PC-3 (cell line): ENCODE results near the gene PTPN3. TPM values are rescaled to one million over a fixed set of nuclear protein-coding genes. Genes with fewer than 3 reads are reported as not detected.

Experiments used
- ATAC-seq: fragments of 200-7000 bp; cut with Tn5 transposase; 2 replicates; pipeline ENCODE4 v1.9.1; 2020; ENCODE audit warnings: mild to moderate bottlenecking, moderate library complexity
- BruUV-seq: library from RNA; stranded (reverse); fragments of 400-500 nt; replicated peaks from 2 replicates; lab custom pipeline; 2021; lab: Mats Ljungman, UMichigan
- CTCF ChIA-PET: fragments of 300-600 bp; sonication (Branson Sonifier 250); formaldehyde crosslinking; loops from one replicate; lab custom pipeline; 2022; ENCODE audit warnings: antibody characterized with exemption; lab: Charles Lee
- POLR2A ChIA-PET: fragments of 300-600 bp; sonication (Branson Sonifier 250); formaldehyde crosslinking; loops from one replicate; lab custom pipeline; 2022; ENCODE audit warnings: antibody characterized with exemption; ENCODE audit not compliant: unreplicated experiment; lab: Charles Lee
- DNase-seq: peaks from one replicate; pipeline ENCODE4 v3.0.0-alpha.2; 2015
- H2AFZ ChIP-seq: fragments of 300-600 bp; sonication (generic); 2 replicates; pipeline ENCODE4 v1.6.0; 2016; ENCODE audit warnings: antibody characterized with exemption, low read length
- H3F3A ChIP-seq: fragments of 300-600 bp; sonication (generic); one replicate; pipeline ENCODE4 v1.6.0; 2017; ENCODE audit warnings: antibody characterized with exemption, low read length, control low read depth, mild to moderate bottlenecking; ENCODE audit not compliant: unreplicated experiment
- H3K27ac ChIP-seq: fragments of 300-600 bp; sonication (generic); 2 replicates; pipeline ENCODE4 v1.5.1; 2016; ENCODE audit warnings: mild to moderate bottlenecking, low read length
- H3K27me3 ChIP-seq: fragments of 300-600 bp; sonication (generic); 2 replicates; pipeline ENCODE4 v1.6.1; 2016; ENCODE audit warnings: low read length, mixed read lengths
- H3K36me3 ChIP-seq: fragments of 300-600 bp; sonication (generic); 2 replicates; pipeline ENCODE4 v1.6.1; 2016; ENCODE audit warnings: low read depth, mixed run types, low read length, mixed read lengths
- H3K4me1 ChIP-seq: fragments of 300-600 bp; sonication (generic); 2 replicates; pipeline ENCODE4 v1.5.1; 2016; ENCODE audit warnings: low read length; ENCODE audit not compliant: insufficient read depth
- H3K4me2 ChIP-seq: fragments of 300-600 bp; sonication (generic); 2 replicates; pipeline ENCODE4 v1.6.0; 2016; ENCODE audit warnings: low read length
- H3K4me3 ChIP-seq: fragments of 300-600 bp; sonication (generic); 2 replicates; pipeline ENCODE4 v1.5.1; 2016; ENCODE audit warnings: mild to moderate bottlenecking, low read length, mixed read lengths
- H3K79me2 ChIP-seq: fragments of 300-600 bp; sonication (generic); 2 replicates; pipeline ENCODE4 v1.6.1; 2017; ENCODE audit warnings: low read length, mixed read lengths
- H3K9ac ChIP-seq: fragments of 300-600 bp; sonication (generic); 2 replicates; pipeline ENCODE4 v1.6.0; 2016; ENCODE audit warnings: mild to moderate bottlenecking, low read length
- H3K9me2 ChIP-seq: fragments of 300-600 bp; sonication (generic); replicated peaks from 2 replicates; pipeline ENCODE4 v1.6.1; 2016; ENCODE audit warnings: mixed run types, low read length, mixed read lengths
- H3K9me3 ChIP-seq: fragments of 300-600 bp; sonication (generic); 2 replicates; pipeline ENCODE4 v1.6.1; 2016; ENCODE audit warnings: low read length, mixed read lengths
- H4K20me1 ChIP-seq: fragments of 300-600 bp; sonication (generic); 2 replicates; pipeline ENCODE4 v1.6.1; 2016; ENCODE audit warnings: low read length, mixed read lengths
- CTCF ChIP-seq: fragments of 300-600 bp; sonication (generic); conservative IDR thresholded peaks from 2 replicates; pipeline ENCODE4 v1.5.1; 2017; ENCODE audit warnings: antibody characterized with exemption, low read depth, mild to moderate bottlenecking, low read length
- EZH2 ChIP-seq: fragments of 300-600 bp; sonication (generic); IDR thresholded peaks from one replicate; pipeline ENCODE4 v1.6.1; 2017; ENCODE audit warnings: antibody characterized with exemption, mild to moderate bottlenecking, low read length; ENCODE audit not compliant: unreplicated experiment
- EZH2phosphoT487 ChIP-seq: fragments of 300-600 bp; sonication (generic); IDR thresholded peaks from 2 replicates; pipeline ENCODE4 v1.6.1; 2018; ENCODE audit warnings: mild to moderate bottlenecking, antibody characterized with exemption, low read length, borderline replicate concordance
- intact Hi-C: fragments of 100-400 bp; cut with micrococcal nuclease; formaldehyde crosslinking; loops from 2 replicates; pipeline ENCODE4 v1.9.0; 2023
- total RNA-seq: library from RNA; depleted of rRNA; stranded (reverse); fragments of >200 nt; gene quantifications from 2 replicates; pipeline ENCODE4 v1.2.3, GENCODE V29; 2014

PTPN3 gene
- total RNA-seq, 1 experiment from 2014 or later = 8.4 TPM

- H3F3A ChIP-seq = no peaks in the 10 kb centered on the region
- BruUV-seq = no TSS peak
- H3K36me3 ChIP-seq = no peaks in the 10 kb centered on the region
- no peaks in the 10 kb centered on the region for H3K9me3 ChIP-seq
- H3K9me2 ChIP-seq = no peaks in the 10 kb centered on the region
- DNase-seq (no peak), ATAC-seq (no peak)
- no peak overlapping the region for H2AFZ ChIP-seq
- H3K27me3 ChIP-seq = no peaks in the 10 kb centered on the region
- no peak overlapping the region for H3K27ac ChIP-seq
- TF ChIP-seq EZH2 = no peak
- TF ChIP-seq EZH2phosphoT487 = no peak
- TF ChIP-seq CTCF = no peak
- CTCF ChIA-PET = no interaction called here
- intact Hi-C loops = no loop called here
- no peaks in the 10 kb centered on the region for H3K4me1 ChIP-seq
- no peak overlapping the region for H3K4me2 ChIP-seq
- POLR2A ChIA-PET = no interaction called here
- H3K4me3 ChIP-seq = no peak overlapping the region
- no peaks in the 10 kb centered on the region for H4K20me1 ChIP-seq
- H3K79me2 ChIP-seq = no peaks in the 10 kb centered on the region
- H3K9ac ChIP-seq = no peak overlapping the region
These were observed 24.0 kb upstream of the PTPN3 start for GRCh38 chr9:109522106-109522505.

- no peaks in the 10 kb centered on the region for H3K9me2 ChIP-seq
- H3K4me3 ChIP-seq = no peak overlapping the region
- POLR2A ChIA-PET = no interaction called here
- no peaks in the 10 kb centered on the region for H3F3A ChIP-seq
- peak; percentile 96 for ATAC-seq
- no TSS peak for BruUV-seq
- H2AFZ ChIP-seq = no peak overlapping the region; the same call in 1 of the 2 replicates
- no peaks in the 10 kb centered on the region for H3K4me1 ChIP-seq
- no peak overlapping the region for H3K27ac ChIP-seq
- H3K9ac ChIP-seq = no peak overlapping the region
- DNase-seq = peak; percentile 87
- H3K36me3 ChIP-seq = no peaks in the 10 kb centered on the region
- no peaks in the 10 kb centered on the region for H3K27me3 ChIP-seq
- CTCF ChIA-PET = no interaction called here
- H3K4me2 ChIP-seq = no peak overlapping the region
- TF ChIP-seq EZH2phosphoT487 = no peak
- TF ChIP-seq EZH2 = no peak
- peak; percentile 83 for TF ChIP-seq CTCF
- no peaks in the 10 kb centered on the region for H3K79me2 ChIP-seq
- no peaks in the 10 kb centered on the region for H4K20me1 ChIP-seq
- intact Hi-C loops = loop anchor here (1.0 to 2.0 kb wide), 3 partner anchors 44 to 80 kb away; no protein-coding TSS in a partner anchor
- no peaks in the 10 kb centered on the region for H3K9me3 ChIP-seq
These were observed 22.5 kb upstream of the PTPN3 start for GRCh38 chr9:109520475-109521132.

GRCh38 chr9:109519366-109519765 lies 21.3 kb upstream of the PTPN3 start:
- ATAC-seq = no peak
- no TSS peak for BruUV-seq
- Histone ChIP-seq H3K9me3 (no peaks in the 10 kb centered on the region), H3F3A (no peaks in the 10 kb centered on the region), H4K20me1 (no peaks in the 10 kb centered on the region), H3K4me2 (no peak overlapping the region), H3K27me3 (no peaks in the 10 kb centered on the region), H2AFZ (no peak overlapping the region), H3K79me2 (no peaks in the 10 kb centered on the region), H3K36me3 (no peaks in the 10 kb centered on the region), H3K9ac (no peak overlapping the region), H3K27ac (no peak overlapping the region), H3K9me2 (no peaks in the 10 kb centered on the region), H3K4me3 (no peak overlapping the region), H3K4me1 (no peaks in the 10 kb centered on the region)
- TF ChIP-seq EZH2phosphoT487 (no peak), CTCF (no peak), EZH2 (no peak)
- intact Hi-C loops = no loop called here
- DNase-seq = no peak
- POLR2A ChIA-PET = no interaction called here
- CTCF ChIA-PET = no interaction called here
